H9 (cell line): ENCODE measurements around the gene SERPINE1. TPM values are rescaled to one million over a fixed set of nuclear protein-coding genes. Genes with fewer than 3 reads are reported as not detected.
A peak's percentile ranks its signal among the peaks of the same experiment; 100 is the strongest.

Experiments
- DNase-seq: peaks from one replicate; pipeline ENCODE4 v3.0.0-alpha.2; 2017
- H2AFZ ChIP-seq: one replicate; pipeline ENCODE4 v1.6.1; 2013; ENCODE audit warnings: mild to moderate bottlenecking, low read length, control low read depth, moderate library complexity
- H2AK5ac ChIP-seq: 2 replicates; pipeline ENCODE4 v1.6.1; 2013; ENCODE audit warnings: low read length, control low read depth, mixed read lengths; ENCODE audit not compliant: insufficient read length
- H2BK120ac ChIP-seq: one replicate; pipeline ENCODE4 v1.6.1; 2013; ENCODE audit warnings: low read depth, mild to moderate bottlenecking, low read length, control low read depth, inconsistent platforms; ENCODE audit not compliant: poor library complexity, severe bottlenecking
- H2BK12ac ChIP-seq: 2 replicates; pipeline ENCODE4 v1.6.1; 2013; ENCODE audit warnings: low read length, control low read depth, mixed read lengths, low read depth; ENCODE audit not compliant: insufficient read length
- H2BK15ac ChIP-seq: 2 replicates; pipeline ENCODE4 v1.6.1; 2013; ENCODE audit warnings: low read depth, low read length, control low read depth
- H2BK20ac ChIP-seq: one replicate; pipeline ENCODE4 v1.6.1; 2013; ENCODE audit warnings: low read depth, mild to moderate bottlenecking, low read length, control low read depth, inconsistent platforms; ENCODE audit not compliant: poor library complexity, severe bottlenecking
- H2BK5ac ChIP-seq: 2 replicates; pipeline ENCODE4 v1.6.1; 2013; ENCODE audit warnings: low read length, control low read depth, mixed read lengths; ENCODE audit not compliant: insufficient read length
- H3K14ac ChIP-seq: 2 replicates; pipeline ENCODE4 v1.6.1; 2013; ENCODE audit warnings: low read length, control low read depth; ENCODE audit not compliant: insufficient read depth
- H3K18ac ChIP-seq: 2 replicates; pipeline ENCODE4 v1.6.1; 2013; ENCODE audit warnings: low read depth, mild to moderate bottlenecking, mixed read lengths, low read length, control low read depth; ENCODE audit not compliant: insufficient read length
- H3K23ac ChIP-seq: 2 replicates; pipeline ENCODE4 v1.6.1; 2013; ENCODE audit warnings: low read length, control low read depth, mixed read lengths, low read depth; ENCODE audit not compliant: insufficient read length
- H3K23me2 ChIP-seq: 2 replicates; pipeline ENCODE4 v1.6.1; 2013; ENCODE audit warnings: low read depth, mild to moderate bottlenecking, mixed read lengths, low read length, control low read depth; ENCODE audit not compliant: insufficient read length, poor library complexity, severe bottlenecking
- H3K27ac ChIP-seq: 2 replicates; pipeline ENCODE4 v1.5.1; 2013; ENCODE audit warnings: low read length, control low read depth, mixed read lengths, low read depth; ENCODE audit not compliant: insufficient read length
- H3K27me3 ChIP-seq: 2 replicates; pipeline ENCODE4 v1.6.1; 2013; ENCODE audit warnings: low read length, control low read depth, inconsistent platforms; ENCODE audit not compliant: insufficient read depth
- H3K4ac ChIP-seq: 2 replicates; pipeline ENCODE4 v1.6.1; 2013; ENCODE audit warnings: low read depth, mild to moderate bottlenecking, control low read depth, inconsistent platforms, low read length, moderate library complexity
- H3K4me1 ChIP-seq: 2 replicates; pipeline ENCODE4 v1.6.1; 2013; ENCODE audit warnings: low read length, control low read depth, inconsistent platforms; ENCODE audit not compliant: insufficient read depth
- H3K4me2 ChIP-seq: 2 replicates; pipeline ENCODE4 v1.6.1; 2013; ENCODE audit warnings: low read length, control low read depth, mixed read lengths; ENCODE audit not compliant: insufficient read length, insufficient read depth
- H3K56ac ChIP-seq: 2 replicates; pipeline ENCODE4 v1.6.1; 2013; ENCODE audit warnings: low read depth, mild to moderate bottlenecking, mixed read lengths, low read length, control low read depth; ENCODE audit not compliant: insufficient read length
- H3K79me1 ChIP-seq: 2 replicates; pipeline ENCODE4 v1.6.1; 2013; ENCODE audit warnings: low read depth, mild to moderate bottlenecking, moderate library complexity, low read length, control low read depth, inconsistent platforms; ENCODE audit not compliant: insufficient read depth, poor library complexity, severe bottlenecking
- H3K79me2 ChIP-seq: 2 replicates; pipeline ENCODE4 v1.6.1; 2013; ENCODE audit warnings: low read length, control low read depth, inconsistent platforms; ENCODE audit not compliant: insufficient read depth
- H3K9ac ChIP-seq: 2 replicates; pipeline ENCODE4 v1.6.1; 2013; ENCODE audit warnings: low read length, control low read depth, mixed read lengths; ENCODE audit not compliant: insufficient read length; ENCODE audit errors: extremely low read depth
- H3K9me3 ChIP-seq: one replicate; pipeline ENCODE4 v1.6.1; 2013; ENCODE audit warnings: low read depth, low read length, inconsistent platforms; ENCODE audit not compliant: control insufficient read depth
- H3T11ph ChIP-seq: one replicate; pipeline ENCODE4 v1.6.1; 2013; ENCODE audit warnings: mild to moderate bottlenecking, low read length, control low read depth, inconsistent platforms
- H4K20me1 ChIP-seq: one replicate; pipeline ENCODE4 v1.6.1; 2013; ENCODE audit not compliant: control insufficient read depth, insufficient read length, insufficient read depth
- H4K5ac ChIP-seq: 2 replicates; pipeline ENCODE4 v1.6.1; 2013; ENCODE audit warnings: low read depth, mild to moderate bottlenecking, mixed read lengths, low read length, control low read depth; ENCODE audit not compliant: insufficient read length
- H4K8ac ChIP-seq: replicated peaks from 2 replicates; pipeline ENCODE4 v1.6.1; 2013; ENCODE audit warnings: low read length, control low read depth, mixed read lengths, low read depth; ENCODE audit not compliant: insufficient read length
- H4K91ac ChIP-seq: 2 replicates; pipeline ENCODE4 v1.6.1; 2013; ENCODE audit warnings: low read depth, mild to moderate bottlenecking, moderate library complexity, mixed read lengths, low read length, control low read depth; ENCODE audit not compliant: insufficient read length
- H3K27ac Mint-ChIP-seq, 3 experiments: 2 replicates in 2 of 3; 3 replicates in 1 of 3; pipeline ENCODE4 v1.8.0; 2020 to 2021; ENCODE audit warnings: mixed read lengths in 3 of 3, mild to moderate bottlenecking in 1 of 3, moderate library complexity in 1 of 3
- H3K27me3 Mint-ChIP-seq: 2 replicates; pipeline ENCODE4 v1.8.0; 2021; ENCODE audit warnings: low read depth, mild to moderate bottlenecking, moderate library complexity, mixed read lengths
- H3K36me3 Mint-ChIP-seq, 3 experiments: 2 replicates in 2 of 3; 3 replicates in 1 of 3; pipeline ENCODE4 v1.8.0; 2020 to 2021; ENCODE audit warnings: low read depth in 3 of 3, mixed read lengths in 3 of 3; ENCODE audit not compliant: insufficient read depth in 1 of 3
- H3K4me1 Mint-ChIP-seq, 2 experiments: 2 replicates each; pipeline ENCODE4 v1.8.0; 2020; ENCODE audit warnings: mixed read lengths in 2 of 2
- H3K4me3 Mint-ChIP-seq, 2 experiments: 2 replicates in 1 of 2; 3 replicates in 1 of 2; pipeline ENCODE4 v1.8.0; 2020 to 2021; ENCODE audit warnings: mild to moderate bottlenecking in 2 of 2, mixed read lengths in 2 of 2, moderate library complexity in 1 of 2
- H3K9me3 Mint-ChIP-seq, 2 experiments: 2 replicates in 1 of 2; 3 replicates in 1 of 2; pipeline ENCODE4 v1.8.0; 2020; ENCODE audit warnings: mild to moderate bottlenecking in 2 of 2, mixed read lengths in 2 of 2, moderate library complexity in 1 of 2
- CTCF ChIP-seq: fragments of 200-600 bp; sonication (generic); conservative IDR thresholded peaks from 3 replicates; pipeline ENCODE4 v1.8.0; 2021; ENCODE audit warnings: antibody characterized with exemption, mild to moderate bottlenecking
- WGBS: extraction: QIAGEN DNeasy Blood & Tissue Kit; methylation state at CpG from one replicate; pipeline ENCODE4 v1.1.7; 2013; ENCODE audit warnings: missing lambda C conversion rate, low lambda C conversion rate, mixed read lengths; ENCODE audit not compliant: insufficient read length; ENCODE audit errors: extremely low coverage; 5-methylcytosine and 5-hydroxymethylcytosine counted together
- total RNA-seq: library from RNA; stranded (reverse); gene quantifications from 2 replicates; pipeline ENCODE4 v1.2.1, GENCODE V29; 2021

Gene SERPINE1
- total RNA-seq, 1 experiment from 2014 or later, result 11.5 TPM

DNA sequence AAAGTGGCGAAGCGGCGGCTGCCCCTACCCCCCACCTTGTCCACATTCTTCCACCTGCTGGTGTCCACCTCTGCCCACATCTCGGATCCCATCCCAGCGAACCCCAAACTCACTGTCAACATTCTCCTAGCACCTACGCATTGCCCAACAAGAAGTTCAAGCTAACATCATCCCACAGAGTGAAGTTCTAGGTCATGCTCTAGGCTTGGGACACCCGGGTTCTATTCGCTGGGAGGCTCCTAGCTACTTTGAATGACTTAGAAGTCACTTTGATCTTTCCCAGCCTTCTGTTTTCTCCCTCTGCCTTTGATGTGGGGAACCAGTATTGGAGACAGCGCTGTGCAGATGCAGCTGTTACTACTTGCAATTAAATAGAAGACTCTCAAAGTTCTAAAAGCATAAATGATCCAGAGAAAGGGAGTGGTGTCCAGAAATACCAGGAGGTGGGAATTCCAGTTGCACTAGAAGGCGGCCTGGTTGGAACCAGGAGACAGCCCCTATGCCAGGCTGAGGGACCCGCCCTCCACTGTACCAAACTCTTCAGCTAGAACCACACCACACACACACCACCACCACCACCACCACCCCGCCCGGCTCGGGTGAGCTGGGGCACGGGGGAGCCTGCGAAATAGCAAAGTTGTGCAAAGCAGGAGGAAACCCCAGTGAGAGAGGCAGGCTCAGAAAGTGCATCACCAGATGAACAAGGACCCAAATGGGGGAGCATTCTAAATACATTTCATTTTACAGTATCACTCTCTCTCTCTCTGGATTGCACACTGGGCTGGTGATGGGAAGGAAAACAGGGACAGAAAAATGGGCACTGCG, 43.9 kb downstream of the SERPINE1 start:
- Mint-ChIP-seq H3K4me3 (peak overlapping the region; percentile 55 to 79), H3K4me1 (peaks cover 60 to 70% of the 10 kb centered on the region in 2 experiments), H3K27ac (no peak overlapping the region), H3K36me3 (no peaks in the 10 kb centered on the region), H3K9me3 (peaks cover 0 to 2% of the 10 kb centered on the region in 2 experiments; a peak in 2 of 5 replicates), H3K27me3 (peaks cover 98% of the 10 kb centered on the region)
- H4K91ac ChIP-seq, result no peak overlapping the region
- peaks cover 49% of the 10 kb centered on the region for H3K23me2 ChIP-seq
- no peaks in the 10 kb centered on the region for H3K79me1 ChIP-seq
- H4K8ac ChIP-seq, result no peak overlapping the region
- H3K14ac ChIP-seq, result no peak overlapping the region
- peaks cover 58% of the 10 kb centered on the region for H3K27me3 ChIP-seq
- DNase-seq, result peak; percentile 30
- no peaks in the 10 kb centered on the region for H4K20me1 ChIP-seq
- no peak overlapping the region for H3T11ph ChIP-seq
- H2BK5ac ChIP-seq, result no peak overlapping the region
- peaks cover 13% of the 10 kb centered on the region; the same call in 1 of the 2 replicates for H3K4me1 ChIP-seq
- H3K9me3 ChIP-seq, result no peaks in the 10 kb centered on the region
- no peak overlapping the region for H3K56ac ChIP-seq
- TF ChIP-seq CTCF, result no peak
- no peak overlapping the region for H3K27ac ChIP-seq
- peak overlapping the region; percentile 68 for H3K4me2 ChIP-seq
- no peak overlapping the region for H2BK15ac ChIP-seq
- H2AFZ ChIP-seq, result no peak overlapping the region
- no peak overlapping the region for H2BK120ac ChIP-seq
- no CpG with 5 or more reads among the region's 17 CpGs for WGBS
- no peak overlapping the region for H2BK12ac ChIP-seq
- H2AK5ac ChIP-seq, result no peak overlapping the region
- no peak overlapping the region for H3K18ac ChIP-seq
- no peaks in the 10 kb centered on the region for H3K79me2 ChIP-seq
- no peak overlapping the region for H2BK20ac ChIP-seq
- no peak overlapping the region for H3K4ac ChIP-seq
- H3K9ac ChIP-seq, result no peak overlapping the region
- no peak overlapping the region for H4K5ac ChIP-seq
- no peak overlapping the region for H3K23ac ChIP-seq
